HG02885 (cell line): ENCODE measurements around the gene ASB3.
A peak's percentile ranks its signal among the peaks of the same experiment; 100 is the strongest.
"Not testable (repeated sequence)": the region's sequence is repeated elsewhere in the genome, so short reads cannot be mapped to it uniquely, and the experiment has no call there.

Experiments
- ATAC-seq: cut with Tn5 transposase; IDR thresholded peaks from one replicate; pipeline ENCODE4 v1.9.1; 2021; ENCODE audit warnings: mild to moderate bottlenecking; ENCODE audit not compliant: unreplicated experiment, poor library complexity

The ASB3 gene

GRCh38 chr2:53744395-53745065 lies 42.2 kb downstream of the ASB3 start:
- ATAC-seq, result no peak

- ATAC-seq, result no peak
These were observed 46.6 kb downstream of the ASB3 start for GRCh38 chr2:53740170-53740569.

- ATAC-seq, result no peak
These were observed 47.7 kb downstream of the ASB3 start for GRCh38 chr2:53739032-53739431.

- ATAC-seq, result no peak
These were observed 49.7 kb downstream of the ASB3 start for GRCh38 chr2:53737091-53737490.

GRCh38 chr2:53729143-53729762 lies 57.5 kb downstream of the ASB3 start:
- no peak for ATAC-seq

GRCh38 chr2:53727921-53728320 lies 58.8 kb downstream of the ASB3 start:
- no peak for ATAC-seq

GRCh38 chr2:53725662-53726061 lies 61.1 kb downstream of the ASB3 start:
- no peak for ATAC-seq

- no peak for ATAC-seq
These were observed 62.2 kb downstream of the ASB3 start for GRCh38 chr2:53724536-53724935.

- not testable (repeated sequence) for ATAC-seq
These were observed 65.8 kb downstream of the ASB3 start for GRCh38 chr2:53720944-53721343.

GRCh38 chr2:53715568-53715967 lies 71.2 kb downstream of the ASB3 start:
- ATAC-seq, result peak; percentile 58

GRCh38 chr2:53711271-53711780 lies 75.4 kb downstream of the ASB3 start:
- ATAC-seq, result no peak

- no peak for ATAC-seq
These were observed 77.8 kb downstream of the ASB3 start for GRCh38 chr2:53708988-53709387.

GRCh38 chr2:53701221-53701620 lies 85.5 kb downstream of the ASB3 start:
- ATAC-seq, result no peak

- no peak for ATAC-seq
These were observed 89.1 kb downstream of the ASB3 start for GRCh38 chr2:53697686-53698085.

GRCh38 chr2:53697092-53697491 lies 89.7 kb downstream of the ASB3 start:
- ATAC-seq, result no peak

GRCh38 chr2:53695575-53695974 lies 91.2 kb downstream of the ASB3 start:
- no peak for ATAC-seq

- ATAC-seq, result no peak
These were observed 92.5 kb downstream of the ASB3 start for GRCh38 chr2:53694096-53694771.

- no peak for ATAC-seq
These were observed 95.9 kb downstream of the ASB3 start for GRCh38 chr2:53690876-53691275.

GRCh38 chr2:53672881-53673522 lies 113.8 kb downstream of the ASB3 start:
- ATAC-seq, result no peak

GRCh38 chr2:53670331-53670730 lies 116.4 kb downstream of the ASB3 start:
- ATAC-seq, result no peak

- ATAC-seq, result no peak
These were observed 118.1 kb downstream of the ASB3 start for GRCh38 chr2:53668624-53669026.
